ENCODE data around the gene KDM4B.

The KDM4B gene

DNA sequence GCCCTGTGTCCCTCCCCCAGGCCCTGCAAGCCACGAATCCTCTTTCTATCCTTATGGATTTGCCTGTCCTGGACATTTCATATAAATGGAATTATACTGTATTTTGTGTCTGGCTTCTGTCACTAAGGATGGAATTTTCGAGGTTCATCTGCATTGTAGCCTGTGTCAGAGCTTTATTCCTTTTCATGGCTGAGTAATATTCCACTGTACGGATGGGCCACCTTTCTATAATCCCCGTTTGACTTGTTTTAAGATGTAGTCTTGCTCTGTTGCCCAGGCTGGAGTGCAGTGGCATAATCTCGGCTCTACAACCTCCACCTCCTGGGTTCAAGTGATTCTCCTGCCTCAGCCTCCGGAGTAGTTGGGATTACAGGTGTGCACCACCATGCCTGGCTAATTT, 3.9 kb upstream of the KDM4B start:
- CTCF ChIA-PET, result no interaction called here
- TF ChIP-seq, protein P1, sequence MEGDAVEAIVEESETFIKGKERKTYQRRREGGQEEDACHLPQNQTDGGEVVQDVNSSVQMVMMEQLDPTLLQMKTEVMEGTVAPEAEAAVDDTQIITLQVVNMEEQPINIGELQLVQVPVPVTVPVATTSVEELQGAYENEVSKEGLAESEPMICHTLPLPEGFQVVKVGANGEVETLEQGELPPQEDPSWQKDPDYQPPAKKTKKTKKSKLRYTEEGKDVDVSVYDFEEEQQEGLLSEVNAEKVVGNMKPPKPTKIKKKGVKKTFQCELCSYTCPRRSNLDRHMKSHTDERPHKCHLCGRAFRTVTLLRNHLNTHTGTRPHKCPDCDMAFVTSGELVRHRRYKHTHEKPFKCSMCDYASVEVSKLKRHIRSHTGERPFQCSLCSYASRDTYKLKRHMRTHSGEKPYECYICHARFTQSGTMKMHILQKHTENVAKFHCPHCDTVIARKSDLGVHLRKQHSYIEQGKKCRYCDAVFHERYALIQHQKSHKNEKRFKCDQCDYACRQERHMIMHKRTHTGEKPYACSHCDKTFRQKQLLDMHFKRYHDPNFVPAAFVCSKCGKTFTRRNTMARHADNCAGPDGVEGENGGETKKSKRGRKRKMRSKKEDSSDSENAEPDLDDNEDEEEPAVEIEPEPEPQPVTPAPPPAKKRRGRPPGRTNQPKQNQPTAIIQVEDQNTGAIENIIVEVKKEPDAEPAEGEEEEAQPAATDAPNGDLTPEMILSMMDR (IDR thresholded peaks at IDR 0.05; ENCODE audit: insufficient read depth, low read length, missing control alignments), result no peak

DNA sequence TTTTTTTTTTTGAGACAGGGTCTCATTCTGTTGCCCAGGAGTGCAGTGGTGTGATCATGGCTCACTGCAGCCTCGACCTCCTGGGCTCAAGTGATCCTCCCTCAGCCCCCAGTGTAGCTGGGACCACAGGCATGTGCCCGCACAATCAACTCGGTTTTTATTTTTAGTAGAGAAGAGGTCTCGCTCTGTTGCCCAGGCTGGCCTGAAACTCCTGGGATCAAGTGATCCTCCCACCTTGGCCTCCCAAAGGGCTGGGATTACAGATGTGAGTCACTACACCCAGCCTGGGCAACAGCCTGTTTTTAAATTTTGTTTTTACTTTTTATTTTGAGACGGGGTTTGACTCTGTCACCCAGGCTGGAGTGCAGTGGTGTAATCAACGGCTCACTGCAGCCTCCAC, 2.3 kb upstream of the KDM4B start:
- TF ChIP-seq, protein P1 (IDR thresholded peaks at IDR 0.05; ENCODE audit: insufficient read depth, low read length, missing control alignments), result no peak
- no peak for DNase-seq (ENCODE audit: low read depth, low spot score)
- ChIA-PET POLR2A (no interaction called here), CTCF (interaction anchor here (0.7 to 2.5 kb wide), 4 partner anchors 8 to 176 kb away, joined by 3 to 7 read pairs (median 4); partner anchors contain the start of gene FEM1A)
- no peak overlapping the region for H3K4me3 ChIP-seq (ENCODE audit: low read depth, low read length)

More for the DNA sequence above, 3.9 kb upstream of the KDM4B start:
- no peak for DNase-seq (ENCODE audit: low read depth, low spot score)
- no peak overlapping the region for H3K4me3 ChIP-seq (ENCODE audit: low read depth, low read length)
- POLR2A ChIA-PET, result no interaction called here

DNA sequence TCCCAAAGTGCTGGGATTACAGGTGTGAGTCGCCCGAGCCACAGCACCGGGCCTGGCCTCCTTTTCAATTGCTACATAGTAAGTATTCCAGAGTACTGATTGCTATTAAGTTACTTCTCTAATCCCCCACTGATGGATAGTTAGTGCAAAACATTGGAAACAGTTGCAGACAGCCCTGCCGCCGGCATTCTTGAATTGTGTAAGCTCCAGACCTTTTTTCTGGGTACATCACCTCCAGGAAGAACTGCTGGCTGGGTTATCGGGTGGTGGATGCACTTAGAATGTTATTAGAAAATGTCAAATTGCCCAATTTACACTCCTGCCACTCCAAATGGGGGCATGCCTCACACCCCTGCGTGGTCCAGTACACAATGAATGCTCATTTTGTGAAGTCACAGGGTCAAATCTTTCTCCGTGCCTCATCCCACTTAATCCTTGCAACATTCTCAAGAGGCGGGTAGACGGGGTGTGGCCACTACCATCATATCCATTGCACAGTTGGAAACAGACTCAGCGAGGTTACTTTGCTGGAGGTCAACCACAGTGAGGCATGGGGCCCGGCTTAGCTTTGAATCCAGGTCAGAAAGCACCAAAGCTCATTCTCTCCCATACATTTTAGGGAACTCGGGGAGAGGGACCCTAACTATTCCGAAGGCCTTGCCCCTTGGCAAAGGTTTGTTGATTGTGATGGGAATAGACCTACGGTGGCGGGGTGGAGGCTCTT, 1.0 kb upstream of the KDM4B start:
- ChIA-PET CTCF (interaction anchor here (0.6 to 4.8 kb wide), 7 partner anchors 9 to 177 kb away, joined by 3 to 29 read pairs (median 4); partner anchors contain the start of gene FEM1A), POLR2A (interaction anchor here (0.9 to 2.7 kb wide), 7 partner anchors 9 to 159 kb away, joined by 3 to 14 read pairs (median 4); no protein-coding TSS in a partner anchor)
- DNase-seq (ENCODE audit: low read depth, low spot score), result no peak

DNA sequence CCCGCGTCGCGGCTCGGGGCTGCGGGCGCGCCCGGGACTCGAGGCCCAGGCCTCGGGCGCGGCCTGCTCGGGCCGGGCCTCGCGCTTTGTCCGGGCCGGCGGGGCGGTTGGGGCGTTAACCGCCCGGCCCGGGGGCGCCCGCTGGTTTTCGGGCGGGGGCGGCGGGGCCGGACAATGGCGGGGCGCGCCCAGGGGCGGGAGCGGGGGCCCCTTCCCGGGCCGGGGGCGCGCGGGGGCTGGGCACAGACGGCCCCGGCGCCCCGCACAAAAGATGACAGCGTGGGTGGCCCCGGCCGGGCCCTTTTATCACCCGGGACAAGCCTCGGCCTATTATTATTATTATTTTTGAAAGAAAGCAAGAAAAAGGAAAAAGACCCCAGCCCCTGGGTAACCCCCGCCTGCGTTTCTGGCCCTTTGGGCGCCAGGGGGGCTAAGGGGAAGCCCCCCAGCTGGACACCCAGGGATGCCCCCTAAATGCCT, 419 bp downstream of the KDM4B start:
- no peak for DNase-seq (ENCODE audit: low read depth, low spot score)
- ChIA-PET POLR2A (interaction anchor here (0.7 to 2.7 kb wide), 7 partner anchors 10 to 160 kb away, joined by 3 to 14 read pairs (median 3); partner anchors contain the start of gene PLIN3), CTCF (interaction anchor here (0.7 to 6.0 kb wide), 6 partner anchors 10 to 178 kb away, joined by 3 to 59 read pairs (median 6); partner anchors contain the start of gene FEM1A)
- TF ChIP-seq, protein P1 (IDR thresholded peaks at IDR 0.05; ENCODE audit: insufficient read depth, low read length, missing control alignments), result no peak
- peak overlapping the region; percentile 77 for H3K4me3 ChIP-seq (ENCODE audit: low read depth, low read length)

More for the DNA sequence above, 1.0 kb upstream of the KDM4B start:
- TF ChIP-seq, protein P1 (IDR thresholded peaks at IDR 0.05; ENCODE audit: insufficient read depth, low read length, missing control alignments), result no peak
- H3K4me3 ChIP-seq (ENCODE audit: low read depth, low read length), result peak overlapping the region; percentile 57

DNA sequence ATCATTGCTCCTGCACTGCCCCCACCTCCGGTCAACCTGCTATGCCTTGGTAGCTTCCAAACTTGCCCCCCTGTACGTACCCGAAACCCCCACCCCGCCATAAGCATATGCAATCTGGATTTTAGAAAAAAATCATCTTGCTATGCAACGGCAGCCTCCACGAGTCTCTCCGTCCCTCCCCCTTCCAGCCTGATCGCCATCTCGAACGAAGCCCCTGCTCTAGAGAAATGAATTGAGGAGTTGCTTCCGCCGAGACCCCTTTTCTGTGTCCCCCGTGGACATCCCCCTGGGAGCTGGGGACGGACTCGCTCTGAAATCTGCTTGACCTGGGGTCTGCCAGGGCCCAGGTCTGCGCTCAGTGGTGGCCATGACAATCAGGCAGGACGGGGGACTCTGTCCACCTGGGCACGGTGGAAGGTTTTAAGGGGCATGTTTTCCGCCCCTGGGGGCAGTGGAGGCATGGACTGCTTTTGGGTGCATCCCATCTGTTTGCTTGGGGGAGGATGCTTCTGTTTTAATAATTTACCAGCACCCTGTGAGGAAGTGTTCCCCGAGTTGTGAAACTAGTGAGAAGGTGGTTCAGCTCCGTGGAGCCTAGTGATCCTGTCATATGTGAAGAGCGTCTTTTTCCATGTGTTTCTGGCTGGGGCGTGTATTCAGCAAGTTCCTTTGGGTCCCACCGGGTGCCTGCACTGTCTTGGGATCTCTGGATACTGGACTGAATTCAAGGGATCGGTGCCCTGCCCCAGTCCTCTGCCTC, 1.0 kb downstream of the KDM4B start:
- no peak for DNase-seq (ENCODE audit: low read depth, low spot score)
- TF ChIP-seq, protein P1 (IDR thresholded peaks at IDR 0.05; ENCODE audit: insufficient read depth, low read length, missing control alignments), result no peak
- H3K4me3 ChIP-seq (ENCODE audit: low read depth, low read length), result peak overlapping the region; percentile 77
- POLR2A ChIA-PET, result interaction anchor here (0.6 to 2.7 kb wide), 3 partner anchors 58 to 107 kb away, joined by 3 to 14 read pairs (median 5); no protein-coding TSS in a partner anchor
- CTCF ChIA-PET, result interaction anchor here (1.1 to 6.0 kb wide), 4 partner anchors 9 to 179 kb away, joined by 3 to 59 read pairs (median 16); partner anchors contain the start of gene FEM1A

Data from AG04449 (cell line).